HG02678 (cell line): ENCODE measurements around the gene USH2A.

Experiments
- ATAC-seq: cut with Tn5 transposase; IDR thresholded peaks from one replicate; pipeline ENCODE4 v1.9.1; 2021; ENCODE audit warnings: mild to moderate bottlenecking, moderate library complexity; ENCODE audit not compliant: unreplicated experiment

USH2A gene

GRCh38 chr1:216290074-216290473, 133.2 kb downstream of the USH2A start:
- no peak for ATAC-seq

- ATAC-seq = no peak
Measured at GRCh38 chr1:216285052-216285451, 138.2 kb downstream of the USH2A start.

- ATAC-seq = no peak
Measured at GRCh38 chr1:216281757-216282156, 141.5 kb downstream of the USH2A start.

GRCh38 chr1:216270086-216270773, 153.0 kb downstream of the USH2A start:
- no peak for ATAC-seq

- no peak for ATAC-seq
Measured at GRCh38 chr1:216261631-216262030, 161.6 kb downstream of the USH2A start.

GRCh38 chr1:216258856-216259255, 164.4 kb downstream of the USH2A start:
- ATAC-seq = no peak

GRCh38 chr1:216258386-216258785, 164.9 kb downstream of the USH2A start:
- no peak for ATAC-seq

GRCh38 chr1:216250861-216251260, 172.4 kb downstream of the USH2A start:
- no peak for ATAC-seq

- ATAC-seq = no peak
Measured at GRCh38 chr1:216248628-216249027, 174.6 kb downstream of the USH2A start.

- ATAC-seq = no peak
Measured at GRCh38 chr1:216247937-216248336, 175.3 kb downstream of the USH2A start.

- ATAC-seq = no peak
Measured at GRCh38 chr1:216246577-216247203, 176.6 kb downstream of the USH2A start.

- no peak for ATAC-seq
Measured at GRCh38 chr1:216238844-216239243, 184.4 kb downstream of the USH2A start.

- no peak for ATAC-seq
Measured at GRCh38 chr1:216237927-216238542, 185.2 kb downstream of the USH2A start.

- no peak for ATAC-seq
Measured at GRCh38 chr1:216224233-216224632, 199.0 kb downstream of the USH2A start.

- ATAC-seq = no peak
Measured at GRCh38 chr1:216223486-216223885, 199.8 kb downstream of the USH2A start.

GRCh38 chr1:216222288-216222687, 201.0 kb downstream of the USH2A start:
- ATAC-seq = no peak

GRCh38 chr1:216221260-216221700, 202.0 kb downstream of the USH2A start:
- peak; percentile 100 for ATAC-seq

GRCh38 chr1:216216305-216216704, 206.9 kb downstream of the USH2A start:
- ATAC-seq = no peak

GRCh38 chr1:216215169-216215568, 208.1 kb downstream of the USH2A start:
- ATAC-seq = no peak

- no peak for ATAC-seq
Measured at GRCh38 chr1:216212826-216213225, 210.4 kb downstream of the USH2A start.

GRCh38 chr1:216210081-216210480, 213.2 kb downstream of the USH2A start:
- ATAC-seq = no peak

- no peak for ATAC-seq
Measured at GRCh38 chr1:216209125-216209524, 214.1 kb downstream of the USH2A start.
